Measurements from ENCODE around the gene ZNF121.

ZNF121 gene

DNA sequence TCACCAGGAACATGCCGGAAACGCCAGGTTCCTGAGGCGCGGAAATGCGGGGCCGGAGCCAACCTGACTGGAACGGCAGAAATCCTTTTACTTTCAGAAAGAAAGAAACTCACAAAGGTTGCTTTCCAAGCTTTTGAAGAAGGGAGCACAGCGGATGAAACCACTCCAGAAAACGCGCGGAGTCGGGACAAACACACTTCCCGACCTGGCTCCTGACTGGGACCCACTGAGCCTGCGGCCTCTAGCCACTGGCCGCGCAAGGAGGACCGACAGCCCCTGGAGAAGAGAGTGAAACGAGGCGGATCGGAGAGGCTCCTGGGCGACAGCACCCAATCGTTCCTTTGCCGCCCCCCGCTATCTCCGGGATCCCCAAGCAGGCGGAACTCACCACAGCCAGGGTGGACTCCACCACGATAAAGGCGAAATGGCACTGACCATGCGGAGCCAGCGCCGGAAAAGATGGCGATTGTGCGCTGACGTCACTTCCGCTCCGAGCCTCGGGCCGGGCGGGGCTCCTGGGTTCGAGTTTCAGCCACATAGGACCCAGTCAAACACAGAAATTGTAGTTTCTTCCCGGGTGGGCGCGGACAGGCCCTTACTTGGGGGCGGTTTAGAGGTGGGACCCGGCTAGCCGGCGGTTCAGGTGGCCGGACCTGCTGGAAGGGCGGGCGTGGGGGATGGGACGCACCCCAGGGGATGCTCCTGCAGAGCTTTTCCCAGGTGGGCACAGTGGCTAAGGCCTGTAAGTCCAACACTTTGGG, at the start of gene ZNF121:
Gene ZNF121, minus strand, starts transcription at position 432 of the 761 bp plus-strand sequence. CDS start 16,407 bp downstream, outside the sequence.
- DNase-seq (ENCODE audit: low spot score), result peak; percentile 84
- in situ Hi-C loops (cut with MboI; ENCODE audit: low pct_unique_long_range_greater_than_20kb, low sequenced_read_pairs, unreplicated experiment), result no loop called here
- TF ChIP-seq, protein P1, sequence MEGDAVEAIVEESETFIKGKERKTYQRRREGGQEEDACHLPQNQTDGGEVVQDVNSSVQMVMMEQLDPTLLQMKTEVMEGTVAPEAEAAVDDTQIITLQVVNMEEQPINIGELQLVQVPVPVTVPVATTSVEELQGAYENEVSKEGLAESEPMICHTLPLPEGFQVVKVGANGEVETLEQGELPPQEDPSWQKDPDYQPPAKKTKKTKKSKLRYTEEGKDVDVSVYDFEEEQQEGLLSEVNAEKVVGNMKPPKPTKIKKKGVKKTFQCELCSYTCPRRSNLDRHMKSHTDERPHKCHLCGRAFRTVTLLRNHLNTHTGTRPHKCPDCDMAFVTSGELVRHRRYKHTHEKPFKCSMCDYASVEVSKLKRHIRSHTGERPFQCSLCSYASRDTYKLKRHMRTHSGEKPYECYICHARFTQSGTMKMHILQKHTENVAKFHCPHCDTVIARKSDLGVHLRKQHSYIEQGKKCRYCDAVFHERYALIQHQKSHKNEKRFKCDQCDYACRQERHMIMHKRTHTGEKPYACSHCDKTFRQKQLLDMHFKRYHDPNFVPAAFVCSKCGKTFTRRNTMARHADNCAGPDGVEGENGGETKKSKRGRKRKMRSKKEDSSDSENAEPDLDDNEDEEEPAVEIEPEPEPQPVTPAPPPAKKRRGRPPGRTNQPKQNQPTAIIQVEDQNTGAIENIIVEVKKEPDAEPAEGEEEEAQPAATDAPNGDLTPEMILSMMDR (IDR thresholded peaks at IDR 0.05; ENCODE audit: extremely low read depth, insufficient read depth, missing control alignments), result no peak

DNA sequence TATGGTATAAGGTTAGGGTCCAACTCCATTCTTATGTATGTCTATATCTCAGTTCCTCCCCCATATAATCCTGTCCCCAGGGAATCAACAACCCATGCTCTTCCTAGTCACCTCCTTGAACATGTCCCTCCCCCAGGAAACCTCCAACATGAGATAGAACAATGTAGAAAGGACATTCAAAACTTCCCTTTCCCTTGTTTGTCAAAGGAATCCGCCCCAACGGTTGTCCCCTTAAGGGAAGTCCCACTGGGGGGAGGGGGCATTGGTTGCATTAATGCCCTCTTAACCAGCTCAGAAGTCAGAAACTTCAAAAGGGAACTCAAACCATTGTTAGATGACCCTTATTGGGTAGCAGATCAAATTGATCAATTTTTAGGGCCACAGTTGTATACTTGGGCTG, 43.6 kb upstream of the ZNF121 start:
- TF ChIP-seq, protein P1 (IDR thresholded peaks at IDR 0.05; ENCODE audit: extremely low read depth, insufficient read depth, missing control alignments), result no peak
- DNase-seq (ENCODE audit: low spot score), result no peak
- in situ Hi-C loops (cut with MboI; ENCODE audit: low pct_unique_long_range_greater_than_20kb, low sequenced_read_pairs, unreplicated experiment), result loop anchor here (10.0 kb wide), 1 partner anchor 167 kb away; no protein-coding TSS in a partner anchor

DNA sequence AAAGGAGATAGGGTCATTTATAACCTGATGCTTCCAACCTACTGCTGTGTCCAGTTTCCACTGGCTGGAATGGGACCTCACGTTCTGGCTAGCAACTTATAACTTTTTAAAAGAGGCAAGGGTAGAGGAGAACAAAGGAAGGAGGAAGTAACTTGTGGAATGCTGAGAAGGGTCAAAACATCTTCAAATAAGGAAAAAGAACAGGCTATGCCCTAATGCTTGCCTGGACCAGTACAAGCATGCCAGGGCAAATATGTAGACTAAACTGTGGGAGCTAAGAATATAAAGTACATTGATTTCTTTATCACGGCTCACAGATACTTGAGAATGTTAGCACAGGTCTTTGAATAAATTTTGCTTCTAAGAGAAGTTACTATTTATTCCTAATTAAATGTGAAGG, 38.2 kb upstream of the ZNF121 start:
- TF ChIP-seq, protein P1 (IDR thresholded peaks at IDR 0.05; ENCODE audit: extremely low read depth, insufficient read depth, missing control alignments), result no peak
- in situ Hi-C loops (cut with MboI; ENCODE audit: low pct_unique_long_range_greater_than_20kb, low sequenced_read_pairs, unreplicated experiment), result loop anchor here (10.0 to 25.0 kb wide), 2 partner anchors 172 to 485 kb away; partner anchors contain the start of genes OR7G3 and ZNF317
- no peak for DNase-seq (ENCODE audit: low spot score)

- in situ Hi-C loops (cut with MboI; ENCODE audit: low pct_unique_long_range_greater_than_20kb, low sequenced_read_pairs, unreplicated experiment), result loop anchor here (10.0 to 25.0 kb wide), 2 partner anchors 173 to 484 kb away; partner anchors contain the start of genes OR7G3 and ZNF317
- DNase-seq (ENCODE audit: low spot score), result peak; percentile 78
- TF ChIP-seq, protein P1 (IDR thresholded peaks at IDR 0.05; ENCODE audit: extremely low read depth, insufficient read depth, missing control alignments), result no peak
These were observed 37.1 kb upstream of the ZNF121 start, which contains the start of gene ZNF561 for GRCh38 chr19:9621156-9622037. Gene ZNF561 (minus strand): TSS chr19:9621232. CDS start chr19:9619456, 1,776 bp downstream.

GRCh38 chr19:9620842-9621155, 36.5 kb upstream of the ZNF121 start:
- TF ChIP-seq, protein P1 (IDR thresholded peaks at IDR 0.05; ENCODE audit: extremely low read depth, insufficient read depth, missing control alignments), result no peak
- in situ Hi-C loops (cut with MboI; ENCODE audit: low pct_unique_long_range_greater_than_20kb, low sequenced_read_pairs, unreplicated experiment), result loop anchor here (10.0 to 25.0 kb wide), 2 partner anchors 174 to 483 kb away; partner anchors contain the start of genes OR7G3 and ZNF317
- DNase-seq (ENCODE audit: low spot score), result no peak

DNA sequence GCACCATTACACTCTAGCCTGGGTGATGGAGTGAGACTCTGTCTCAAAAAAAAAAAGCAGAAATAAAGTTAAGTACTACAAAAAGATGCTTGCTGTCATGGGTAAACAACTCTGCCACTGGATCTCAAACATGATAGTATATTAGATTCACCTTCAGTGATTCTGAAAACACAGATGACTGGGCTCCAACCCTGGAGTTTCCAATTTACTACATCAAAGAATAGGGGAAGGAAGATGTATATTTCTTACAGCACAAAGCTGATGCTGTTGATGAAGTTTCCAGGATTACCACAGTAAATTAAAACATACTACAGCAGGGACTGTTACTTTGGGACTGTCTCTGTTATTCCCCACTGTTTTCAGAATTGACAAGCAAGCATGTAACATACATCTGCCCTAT, 31.5 kb upstream of the ZNF121 start:
- in situ Hi-C loops (cut with MboI; ENCODE audit: low pct_unique_long_range_greater_than_20kb, low sequenced_read_pairs, unreplicated experiment), result loop anchor here (25.0 kb wide), 1 partner anchor 479 kb away; the partner anchor contains the start of genes OR7G3 and ZNF317
- DNase-seq (ENCODE audit: low spot score), result no peak
- TF ChIP-seq, protein P1 (IDR thresholded peaks at IDR 0.05; ENCODE audit: extremely low read depth, insufficient read depth, missing control alignments), result no peak

Measured in GM13977 (cell line).